ENCODE measurements around the gene GMDS.

DNA sequence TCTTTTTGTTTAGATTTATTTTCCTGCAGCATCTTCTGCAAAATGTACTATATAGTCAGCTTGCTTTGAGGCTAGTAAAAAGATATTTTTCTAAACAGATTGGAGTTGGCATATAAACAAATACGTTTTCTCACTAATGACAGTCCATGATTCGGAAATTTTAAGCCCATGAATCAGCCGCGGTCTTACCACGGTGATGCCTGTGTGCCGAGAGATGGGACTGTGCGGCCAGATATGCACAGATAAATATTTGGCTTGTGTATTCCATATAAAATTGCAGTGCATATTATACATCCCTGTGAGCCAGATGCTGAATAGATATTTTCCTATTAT lies 632.5 kb downstream of the GMDS start:
- TF ChIP-seq, protein P1, sequence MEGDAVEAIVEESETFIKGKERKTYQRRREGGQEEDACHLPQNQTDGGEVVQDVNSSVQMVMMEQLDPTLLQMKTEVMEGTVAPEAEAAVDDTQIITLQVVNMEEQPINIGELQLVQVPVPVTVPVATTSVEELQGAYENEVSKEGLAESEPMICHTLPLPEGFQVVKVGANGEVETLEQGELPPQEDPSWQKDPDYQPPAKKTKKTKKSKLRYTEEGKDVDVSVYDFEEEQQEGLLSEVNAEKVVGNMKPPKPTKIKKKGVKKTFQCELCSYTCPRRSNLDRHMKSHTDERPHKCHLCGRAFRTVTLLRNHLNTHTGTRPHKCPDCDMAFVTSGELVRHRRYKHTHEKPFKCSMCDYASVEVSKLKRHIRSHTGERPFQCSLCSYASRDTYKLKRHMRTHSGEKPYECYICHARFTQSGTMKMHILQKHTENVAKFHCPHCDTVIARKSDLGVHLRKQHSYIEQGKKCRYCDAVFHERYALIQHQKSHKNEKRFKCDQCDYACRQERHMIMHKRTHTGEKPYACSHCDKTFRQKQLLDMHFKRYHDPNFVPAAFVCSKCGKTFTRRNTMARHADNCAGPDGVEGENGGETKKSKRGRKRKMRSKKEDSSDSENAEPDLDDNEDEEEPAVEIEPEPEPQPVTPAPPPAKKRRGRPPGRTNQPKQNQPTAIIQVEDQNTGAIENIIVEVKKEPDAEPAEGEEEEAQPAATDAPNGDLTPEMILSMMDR (conservative IDR thresholded peaks at IDR 0.05 in 1 of 2, IDR thresholded peaks at IDR 0.05 in 1 of 2; ENCODE audit: extremely low read depth in 1 of 2, insufficient read depth in 1 of 2, low read depth in 1 of 2, low read length in 2 of 2), result no peak
- no peak for TF ChIP-seq EZH2 (IDR thresholded peaks at IDR 0.05; ENCODE audit: borderline replicate concordance, low read length)
